Skeletal muscle satellite cell (primary cell): ENCODE data around the gene ABCA2.

ENCODE experiments used
- H3K27me3 ChIP-seq: 2 replicates; pipeline ENCODE4 v1.7.0; 2013; ENCODE audit warnings: low read length; ENCODE audit not compliant: control insufficient read depth, insufficient read depth
- H3K36me3 ChIP-seq: 2 replicates; pipeline ENCODE4 v1.7.0; 2013; ENCODE audit warnings: mild to moderate bottlenecking, control low read depth, low read length; ENCODE audit not compliant: insufficient read depth
- H3K4me1 ChIP-seq: 2 replicates; pipeline ENCODE4 v1.7.0; 2013; ENCODE audit warnings: low read length; ENCODE audit not compliant: control insufficient read depth, insufficient read depth
- H3K4me2 ChIP-seq: 2 replicates; pipeline ENCODE4 v1.7.0; 2013; ENCODE audit warnings: mild to moderate bottlenecking, low read length
- H3K4me3 ChIP-seq: 2 replicates; pipeline ENCODE4 v1.7.0; 2013; ENCODE audit warnings: low read length
- H3K9ac ChIP-seq: 2 replicates; pipeline ENCODE4 v1.7.0; 2013; ENCODE audit warnings: mild to moderate bottlenecking, low read depth, low read length, moderate library complexity
- H3K9me3 ChIP-seq: replicated peaks from 2 replicates; pipeline ENCODE4 v1.7.0; 2013; ENCODE audit warnings: mild to moderate bottlenecking, control low read depth, low read length

The ABCA2 gene

DNA sequence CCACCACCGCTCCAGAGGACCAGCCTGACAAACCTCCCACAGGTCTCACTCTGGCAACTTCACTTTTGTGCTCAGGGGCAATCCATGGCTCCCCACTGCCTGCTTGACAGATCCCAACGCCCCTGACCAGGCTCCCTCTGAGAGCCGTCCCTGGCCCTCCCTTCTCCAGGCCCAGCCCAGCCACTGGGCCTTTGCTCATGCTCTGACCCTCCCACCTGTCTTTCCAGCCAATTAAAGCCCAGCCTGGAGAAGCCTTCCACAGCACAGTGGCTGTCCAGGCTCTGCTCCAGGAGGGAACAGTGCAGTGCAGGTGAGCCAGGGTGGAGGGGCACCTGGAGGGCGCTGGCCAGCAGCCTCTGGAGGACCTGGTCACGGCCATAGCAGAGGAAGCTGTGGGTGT is 22.5 kb upstream of the ABCA2 start:
- H3K36me3 ChIP-seq, result no peaks in the 10 kb centered on the region
- H3K4me2 ChIP-seq, result no peak overlapping the region
- H3K9ac ChIP-seq, result no peak overlapping the region
- no peaks in the 10 kb centered on the region for H3K9me3 ChIP-seq
- no peak overlapping the region for H3K4me3 ChIP-seq
- H3K4me1 ChIP-seq, result peaks cover 7% of the 10 kb centered on the region
- peaks cover 52% of the 10 kb centered on the region for H3K27me3 ChIP-seq

DNA sequence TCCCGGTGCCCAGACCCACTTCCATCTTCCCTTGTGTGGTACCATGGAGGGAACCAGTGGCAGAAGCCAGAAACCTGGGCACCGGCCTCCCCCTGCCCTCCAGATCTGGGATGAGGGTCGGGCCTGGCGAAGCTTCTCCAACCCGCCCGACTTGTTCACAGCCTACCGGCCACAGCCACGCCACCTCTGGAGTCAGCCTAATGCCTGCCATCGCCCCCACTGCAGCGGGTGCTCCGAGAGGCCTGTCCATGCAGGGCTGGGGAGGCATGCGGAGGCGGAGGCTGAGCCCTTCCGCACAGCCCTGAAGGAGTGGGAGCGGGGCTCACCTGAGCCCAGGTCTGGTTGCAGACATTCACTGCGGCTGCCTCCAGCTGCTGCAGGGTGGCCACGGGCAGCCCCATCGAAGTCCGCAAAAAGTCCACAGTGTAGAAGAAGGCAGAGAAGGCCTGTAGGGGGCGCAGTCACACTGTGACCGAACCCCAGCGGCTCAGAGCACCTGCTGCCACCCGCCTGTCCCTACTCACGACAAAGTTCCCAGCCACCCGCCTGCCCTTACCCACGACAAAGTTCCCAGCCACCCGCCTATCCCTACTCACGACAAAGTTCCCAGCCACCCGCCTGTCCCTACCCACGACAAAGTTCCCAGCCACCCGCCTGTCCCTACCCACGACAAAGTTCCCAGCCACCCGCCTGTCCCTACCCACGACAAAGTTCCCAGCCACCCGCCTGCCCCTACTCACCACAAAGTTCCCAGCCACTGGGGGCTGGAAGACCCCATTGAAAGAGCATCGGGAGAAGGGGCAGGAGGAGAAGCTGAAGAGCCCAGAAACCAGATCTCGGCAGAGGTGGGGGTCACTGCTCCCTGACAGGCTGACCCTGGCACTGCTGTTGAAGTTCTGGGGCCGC is 21.8 kb upstream of the ABCA2 start:
- H3K9me3 ChIP-seq, result no peaks in the 10 kb centered on the region
- peaks cover 11% of the 10 kb centered on the region for H3K4me1 ChIP-seq
- no peaks in the 10 kb centered on the region for H3K36me3 ChIP-seq
- peaks cover 45% of the 10 kb centered on the region for H3K27me3 ChIP-seq
- H3K9ac ChIP-seq, result no peak overlapping the region
- no peak overlapping the region for H3K4me2 ChIP-seq
- no peak overlapping the region for H3K4me3 ChIP-seq

DNA sequence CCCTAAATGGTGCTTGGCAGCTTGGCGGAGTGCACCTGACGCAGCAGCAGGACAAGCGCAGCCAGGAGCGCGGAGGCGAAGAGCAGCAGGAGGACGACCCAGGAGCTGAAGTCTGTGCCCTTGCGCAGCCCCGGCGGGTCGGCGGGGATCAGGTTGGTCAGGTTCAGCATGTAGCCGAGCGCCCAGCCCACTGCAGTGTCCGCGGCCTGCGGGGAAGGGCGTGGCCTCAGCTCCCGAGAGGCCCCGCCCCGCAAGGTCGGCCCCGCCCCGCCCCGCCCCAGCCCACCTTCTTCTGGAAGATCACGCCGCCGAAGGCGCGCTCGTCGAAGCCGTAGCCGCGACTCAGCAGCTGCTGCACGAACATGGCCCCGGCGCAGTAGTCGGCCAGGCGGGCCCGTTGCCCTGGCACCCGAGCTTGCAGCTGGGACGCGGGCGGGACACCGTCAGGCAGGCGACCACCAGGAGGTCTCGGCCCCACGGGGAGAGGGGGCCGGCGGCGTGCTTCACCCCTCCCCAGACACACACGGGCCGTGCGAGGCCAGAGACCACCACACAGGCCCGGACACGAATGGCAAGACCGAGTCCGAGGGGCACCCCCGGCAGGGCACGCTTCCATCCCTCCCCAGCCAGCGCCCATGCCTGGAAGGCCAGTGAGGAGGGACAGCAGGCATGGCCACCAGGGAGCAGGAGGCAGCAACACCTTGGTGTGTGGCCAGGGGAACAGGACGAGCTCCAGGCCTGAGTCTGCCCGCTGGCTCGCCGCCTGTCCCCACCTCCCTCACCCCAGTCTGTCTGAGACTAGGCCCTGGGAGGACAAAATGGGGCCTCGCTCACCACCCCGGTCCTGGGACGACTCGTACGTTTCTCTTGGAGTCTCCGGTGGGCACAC is 20.9 kb upstream of the ABCA2 start:
- no peak overlapping the region for H3K4me3 ChIP-seq

DNA sequence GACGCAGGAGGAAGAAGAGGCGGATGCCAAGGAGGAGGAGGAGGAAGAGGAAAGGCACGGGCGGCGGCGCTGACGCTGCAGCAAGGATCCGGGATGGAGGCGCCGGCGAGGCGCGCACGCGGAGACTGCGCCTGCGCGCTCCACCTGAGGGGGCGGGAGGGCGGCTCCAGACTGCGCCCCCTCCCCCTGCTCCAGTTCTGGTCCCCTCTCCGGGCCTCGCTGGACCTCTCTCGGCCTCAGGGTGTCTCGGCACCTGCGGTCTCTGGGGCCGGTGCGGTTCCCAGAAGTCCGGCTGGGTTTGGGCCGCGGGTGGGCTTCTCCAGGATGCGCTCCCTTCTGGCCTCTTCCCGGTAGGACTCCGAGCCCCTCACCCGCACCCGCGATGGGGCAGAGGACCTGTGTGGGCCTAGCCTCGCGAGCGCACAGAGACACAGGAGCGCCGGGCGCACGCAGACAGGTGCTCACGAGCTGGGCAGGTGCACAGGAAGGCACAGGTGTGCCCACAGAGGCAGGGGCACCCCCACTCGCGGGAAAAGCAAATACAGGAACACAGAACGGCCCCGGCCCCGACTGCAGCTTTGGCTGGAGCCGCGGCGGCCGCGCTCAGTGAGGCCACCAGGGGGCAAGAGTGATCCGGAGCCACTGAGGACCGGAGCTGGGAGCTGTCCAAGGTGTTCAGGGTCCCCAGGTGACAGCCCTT is 18.2 kb upstream of the ABCA2 start, which contains the start of gene NPDC1:
Gene NPDC1 (minus strand): TSS at position 90 of the 700 bp plus-strand sequence. CDS start 188 bp downstream, outside the sequence.
- H3K4me2 ChIP-seq, result peak within 1 kb of the TSS; percentile 95
- H3K9me3 ChIP-seq, result no peaks in the 10 kb centered on the region
- H3K9ac ChIP-seq, result peak within 1 kb of the TSS; percentile 69
- H3K27me3 ChIP-seq, result peaks cover 21% of the 10 kb centered on the region
- peaks cover 22% of the 10 kb centered on the region for H3K4me1 ChIP-seq
- H3K36me3 ChIP-seq, result no peaks in the 10 kb centered on the region
- H3K4me3 ChIP-seq, result peak within 1 kb of the TSS; percentile 86

More for the DNA sequence above, 20.9 kb upstream of the ABCA2 start:
- Histone ChIP-seq H3K4me2 (no peak overlapping the region), H3K27me3 (peaks cover 38% of the 10 kb centered on the region), H3K4me1 (peaks cover 20% of the 10 kb centered on the region), H3K9me3 (no peaks in the 10 kb centered on the region), H3K36me3 (no peaks in the 10 kb centered on the region), H3K9ac (no peak overlapping the region)

DNA sequence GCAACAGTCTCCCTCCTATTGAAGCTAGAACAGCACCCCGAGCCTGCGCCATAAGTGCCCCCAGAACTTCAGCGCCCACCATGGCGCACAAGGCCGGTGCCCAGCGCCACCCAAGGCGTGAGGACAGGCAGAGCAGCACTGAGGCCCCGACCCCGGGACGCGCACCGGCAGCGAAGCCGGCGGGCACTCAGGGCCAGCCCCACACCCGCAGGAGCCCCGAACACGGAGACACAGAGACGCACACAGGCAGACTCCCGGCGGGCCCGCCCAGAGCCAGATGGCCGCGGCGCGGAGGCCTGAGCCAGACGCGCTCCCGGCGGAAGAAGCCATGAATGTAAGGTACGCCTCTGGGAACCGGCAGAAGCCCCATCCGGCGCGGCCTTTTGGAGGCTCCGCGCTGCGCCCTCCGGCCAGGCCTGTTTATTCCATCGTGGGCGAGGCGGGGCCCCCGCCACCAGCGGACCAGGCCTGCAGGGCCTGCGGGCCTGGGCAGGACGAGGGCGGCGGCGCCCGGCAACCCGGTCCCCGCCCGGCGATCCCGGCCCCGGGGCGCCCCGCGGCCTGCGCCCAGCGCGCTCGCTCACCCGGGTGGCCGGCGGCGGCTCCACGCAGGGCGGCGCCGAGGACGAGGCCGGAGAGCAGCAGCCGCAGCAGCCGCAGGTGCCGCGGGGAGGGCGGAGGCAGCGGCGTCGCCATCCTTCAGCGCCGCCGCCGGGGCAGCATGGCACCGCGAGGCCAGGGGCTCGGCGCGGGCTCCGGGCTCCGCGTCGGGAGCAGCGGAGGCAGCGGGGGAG is 17.5 kb upstream of the ABCA2 start:
- peak overlapping the region; percentile 86 for H3K4me3 ChIP-seq
- no peaks in the 10 kb centered on the region for H3K9me3 ChIP-seq
- no peaks in the 10 kb centered on the region for H3K36me3 ChIP-seq
- H3K9ac ChIP-seq, result peak overlapping the region; percentile 69
- H3K4me1 ChIP-seq, result peaks cover 22% of the 10 kb centered on the region
- peaks cover 21% of the 10 kb centered on the region for H3K27me3 ChIP-seq
- H3K4me2 ChIP-seq, result peak overlapping the region; percentile 95

DNA sequence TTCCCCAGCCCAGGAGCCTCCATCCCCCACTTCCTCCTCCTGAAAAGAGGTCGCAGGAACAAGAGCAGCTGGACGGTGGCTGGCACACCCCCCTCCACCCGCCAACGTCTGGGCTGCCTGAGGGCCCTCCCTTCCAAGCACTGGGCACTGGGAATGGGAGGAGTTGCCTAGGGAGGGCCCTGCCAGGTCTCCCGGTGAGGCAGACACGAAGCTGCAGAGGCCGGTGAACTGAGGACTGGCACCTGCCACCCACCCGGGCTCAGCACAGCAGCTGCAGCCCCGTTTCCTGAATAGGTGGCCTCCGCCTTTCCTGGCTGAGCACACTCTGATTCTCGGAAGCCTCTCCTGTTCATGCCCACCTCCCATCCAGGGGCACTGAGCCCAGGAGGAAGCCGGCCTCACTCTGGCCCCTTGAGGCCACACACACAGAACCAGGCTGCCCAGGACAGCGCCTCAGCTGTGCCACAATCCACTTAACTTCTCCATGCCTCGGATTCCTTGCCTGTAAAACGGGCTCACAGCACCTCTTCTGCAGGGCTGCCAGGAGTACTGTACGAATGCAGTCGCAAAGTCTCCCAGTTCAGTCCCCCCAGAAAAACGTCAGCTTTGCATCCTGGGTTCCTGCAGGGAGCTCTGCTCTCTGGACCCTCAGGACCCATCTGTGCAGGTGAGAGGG is 16.6 kb upstream of the ABCA2 start:
- Histone ChIP-seq H3K27me3 (peaks cover 20% of the 10 kb centered on the region), H3K4me1 (peaks cover 22% of the 10 kb centered on the region), H3K36me3 (peaks cover 3% of the 10 kb centered on the region), H3K4me2 (peak overlapping the region; percentile 95), H3K4me3 (peak overlapping the region; percentile 86), H3K9me3 (no peaks in the 10 kb centered on the region), H3K9ac (peak overlapping the region; percentile 69)

DNA sequence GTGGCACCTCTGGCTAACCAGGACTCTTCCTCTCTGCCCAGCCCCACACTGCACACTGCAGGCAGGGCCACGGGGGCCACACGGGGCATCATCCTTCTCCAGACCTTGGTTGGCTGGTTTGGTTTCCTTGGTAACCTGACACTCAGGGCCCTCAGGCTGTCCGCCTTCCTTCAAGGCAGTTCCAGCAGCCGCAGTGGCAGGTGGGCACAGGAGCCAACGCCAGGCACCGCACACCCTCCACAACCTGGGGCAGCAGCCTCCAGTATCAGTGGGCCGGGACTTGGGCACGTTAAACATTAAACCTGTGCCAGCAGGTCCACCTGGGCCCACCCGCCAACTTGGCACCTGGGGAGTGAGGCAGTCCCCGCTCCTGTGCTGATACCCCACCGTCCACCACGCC is 16.0 kb upstream of the ABCA2 start:
- H3K4me2 ChIP-seq, result peak overlapping the region; percentile 95
- H3K9ac ChIP-seq, result no peak overlapping the region
- peaks cover 22% of the 10 kb centered on the region for H3K4me1 ChIP-seq
- H3K27me3 ChIP-seq, result peaks cover 14% of the 10 kb centered on the region
- peak overlapping the region; percentile 86 for H3K4me3 ChIP-seq
- no peaks in the 10 kb centered on the region for H3K9me3 ChIP-seq
- H3K36me3 ChIP-seq, result peaks cover 8% of the 10 kb centered on the region

DNA sequence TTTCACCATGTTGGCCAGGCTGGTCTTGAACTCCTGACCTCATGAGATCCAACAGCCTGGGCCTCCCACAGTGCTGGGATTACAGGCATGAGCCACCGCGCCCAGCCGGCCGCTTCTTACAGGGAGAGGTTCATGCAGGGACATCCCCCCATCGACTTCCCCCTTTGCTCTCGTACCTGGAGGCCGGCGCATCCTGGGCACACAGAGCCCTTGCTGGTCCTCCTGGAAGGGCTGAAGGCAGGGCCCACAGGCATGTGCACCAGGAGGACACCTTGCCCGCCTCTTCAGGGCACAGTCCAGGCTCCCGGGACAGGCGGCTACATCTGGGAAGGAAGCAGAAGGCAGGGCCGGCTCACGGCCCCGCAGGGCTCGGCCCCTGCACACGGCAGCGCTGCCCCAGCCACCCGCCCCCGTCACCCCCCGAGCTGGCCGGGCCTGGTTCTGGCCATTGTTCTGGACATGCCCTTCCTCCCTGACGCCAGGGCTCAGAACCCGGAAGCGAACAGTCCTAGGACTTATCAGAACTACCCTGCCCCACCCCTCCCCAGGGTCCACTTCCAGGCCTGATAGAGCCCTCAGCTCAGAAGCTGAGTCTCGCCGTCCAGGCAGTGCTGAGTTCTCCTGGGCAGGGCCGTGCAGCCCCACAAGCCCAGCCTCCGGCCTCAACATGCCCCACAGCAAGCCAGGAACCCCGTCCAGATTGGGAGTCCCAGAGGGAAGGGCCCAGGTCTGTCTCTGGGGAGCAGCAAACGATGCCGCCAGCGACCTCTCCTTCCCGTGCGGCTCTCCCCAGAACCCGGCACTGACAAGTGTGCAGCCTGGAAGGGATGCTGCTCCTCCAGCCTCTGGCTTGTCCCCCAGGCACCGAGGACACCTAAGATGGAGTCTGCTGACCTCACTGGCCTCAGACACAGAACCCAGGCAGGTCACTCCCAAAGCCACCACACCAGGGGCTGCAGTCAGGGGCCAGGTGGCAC is 15.0 kb upstream of the ABCA2 start:
- H3K36me3 ChIP-seq, result peaks cover 13% of the 10 kb centered on the region
- no peak overlapping the region for H3K4me2 ChIP-seq
- H3K27me3 ChIP-seq, result peaks cover 10% of the 10 kb centered on the region
- peaks cover 22% of the 10 kb centered on the region for H3K4me1 ChIP-seq
- no peak overlapping the region for H3K4me3 ChIP-seq
- H3K9ac ChIP-seq, result no peak overlapping the region
- H3K9me3 ChIP-seq, result no peaks in the 10 kb centered on the region

DNA sequence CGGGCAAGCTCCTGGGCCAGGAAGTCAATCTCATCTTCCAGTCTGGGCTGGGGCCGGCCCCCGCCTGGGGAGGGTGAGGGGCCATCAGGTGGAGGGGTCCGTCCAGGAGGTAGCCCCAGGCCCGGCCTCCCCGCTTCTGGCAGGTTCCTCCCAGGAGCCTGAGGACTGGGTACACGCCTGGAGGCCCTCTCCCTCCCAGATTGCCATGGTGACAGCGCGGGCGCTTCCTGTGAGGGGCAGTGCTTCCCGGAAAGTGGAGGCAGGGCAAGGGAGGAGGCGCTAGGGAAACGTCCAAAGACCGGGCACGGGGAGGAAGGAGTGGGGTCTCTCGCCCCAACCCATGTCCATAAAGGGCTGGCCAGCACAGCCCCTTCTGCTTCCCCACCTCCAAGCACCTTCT is 13.1 kb upstream of the ABCA2 start:
- Histone ChIP-seq H3K36me3 (peaks cover 13% of the 10 kb centered on the region), H3K9ac (no peak overlapping the region), H3K4me2 (no peak overlapping the region), H3K27me3 (no peaks in the 10 kb centered on the region), H3K4me1 (peaks cover 18% of the 10 kb centered on the region), H3K4me3 (no peak overlapping the region), H3K9me3 (no peaks in the 10 kb centered on the region)
